GM10248 (cell line): ENCODE results near the gene STAG3.

Experiments used
- CTCF ChIA-PET: fragments of 300-600 bp; sonication (Branson Sonifier 250); formaldehyde crosslinking; extraction: SDS; loops from one replicate; lab custom pipeline; 2021; ENCODE audit warnings: antibody characterized with exemption; lab: Yijun Ruan, JAX
- POLR2A ChIA-PET: fragments of 350-650 bp; sonication (Branson Sonifier 250); formaldehyde crosslinking; extraction: SDS; loops from one replicate; lab custom pipeline; 2020; ENCODE audit warnings: antibody characterized with exemption; lab: Yijun Ruan, JAX
- DNase-seq: peaks from one replicate; pipeline ENCODE4 v3.0.0; 2012; ENCODE audit errors: extremely low spot score
- TF ChIP-seq, protein P1 (sequence below): IDR thresholded peaks from 2 replicates; pipeline ENCODE4 v1.5.1; 2012; ENCODE audit warnings: mild to moderate bottlenecking, low read depth; ENCODE audit errors: extremely low read depth, missing control alignments, control extremely low read depth

Gene STAG3

GRCh38 chr7:100159099-100159623 lies 18.6 kb upstream of the STAG3 start:
- ChIA-PET CTCF (interaction anchor here (0.9 to 2.1 kb wide), 2 partner anchors 14 to 30 kb away, joined by 4 to 9 read pairs; no protein-coding TSS in a partner anchor), POLR2A (interaction anchor here (0.7 kb wide), 1 partner anchor 58 kb away, joined by 3 read pairs; the partner anchor contains the start of gene AP4M1)
- DNase-seq: no peak
- TF ChIP-seq, protein P1, sequence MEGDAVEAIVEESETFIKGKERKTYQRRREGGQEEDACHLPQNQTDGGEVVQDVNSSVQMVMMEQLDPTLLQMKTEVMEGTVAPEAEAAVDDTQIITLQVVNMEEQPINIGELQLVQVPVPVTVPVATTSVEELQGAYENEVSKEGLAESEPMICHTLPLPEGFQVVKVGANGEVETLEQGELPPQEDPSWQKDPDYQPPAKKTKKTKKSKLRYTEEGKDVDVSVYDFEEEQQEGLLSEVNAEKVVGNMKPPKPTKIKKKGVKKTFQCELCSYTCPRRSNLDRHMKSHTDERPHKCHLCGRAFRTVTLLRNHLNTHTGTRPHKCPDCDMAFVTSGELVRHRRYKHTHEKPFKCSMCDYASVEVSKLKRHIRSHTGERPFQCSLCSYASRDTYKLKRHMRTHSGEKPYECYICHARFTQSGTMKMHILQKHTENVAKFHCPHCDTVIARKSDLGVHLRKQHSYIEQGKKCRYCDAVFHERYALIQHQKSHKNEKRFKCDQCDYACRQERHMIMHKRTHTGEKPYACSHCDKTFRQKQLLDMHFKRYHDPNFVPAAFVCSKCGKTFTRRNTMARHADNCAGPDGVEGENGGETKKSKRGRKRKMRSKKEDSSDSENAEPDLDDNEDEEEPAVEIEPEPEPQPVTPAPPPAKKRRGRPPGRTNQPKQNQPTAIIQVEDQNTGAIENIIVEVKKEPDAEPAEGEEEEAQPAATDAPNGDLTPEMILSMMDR: no peak

GRCh38 chr7:100160067-100160466 lies 17.7 kb upstream of the STAG3 start:
- DNase-seq: no peak
- ChIA-PET CTCF (interaction anchor here (2.0 to 2.1 kb wide), 2 partner anchors 27 to 29 kb away, joined by 8 to 9 read pairs; no protein-coding TSS in a partner anchor), POLR2A (no interaction called here)
- TF ChIP-seq, protein P1: no peak

- ChIA-PET CTCF (no interaction called here), POLR2A (no interaction called here)
- TF ChIP-seq, protein P1: no peak
- no peak for DNase-seq
These were observed 14.6 kb upstream of the STAG3 start for GRCh38 chr7:100163006-100163531.

DNA sequence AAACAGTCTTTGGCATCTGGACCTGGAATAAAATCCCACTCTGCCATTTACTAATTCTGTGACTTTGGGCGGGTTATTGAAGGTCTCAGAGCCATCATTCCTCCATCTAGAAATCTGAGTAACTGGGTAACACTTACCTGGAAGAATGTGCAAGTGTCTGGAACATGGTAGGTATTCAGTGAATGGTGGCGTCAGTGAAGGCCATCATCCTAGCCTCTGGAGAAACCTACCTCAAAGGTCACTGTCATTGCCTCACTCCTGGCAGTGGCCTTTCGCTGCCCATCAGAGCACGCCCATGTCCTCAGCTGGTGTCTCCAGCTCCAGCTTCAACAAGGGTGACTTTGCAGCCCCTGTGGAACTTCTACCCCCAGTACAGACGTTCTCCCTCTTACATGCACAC lies 13.8 kb upstream of the STAG3 start:
- no peak for DNase-seq
- ChIA-PET POLR2A (no interaction called here), CTCF (no interaction called here)
- TF ChIP-seq, protein P1: no peak

- DNase-seq: no peak
- CTCF ChIA-PET: interaction anchor here (1.1 to 3.3 kb wide), 6 partner anchors 9 to 51 kb away, joined by 3 to 23 read pairs (median 6); partner anchors contain the start of genes GPC2 and STAG3
- POLR2A ChIA-PET: no interaction called here
- TF ChIP-seq, protein P1: no peak
These were observed 11.3 kb upstream of the STAG3 start for GRCh38 chr7:100166317-100166940.

GRCh38 chr7:100166970-100167911 lies 10.5 kb upstream of the STAG3 start:
- no peak for DNase-seq
- ChIA-PET CTCF (interaction anchor here (1.0 to 3.3 kb wide), 7 partner anchors 10 to 51 kb away, joined by 3 to 23 read pairs (median 4); partner anchors contain the start of genes GPC2 and STAG3), POLR2A (no interaction called here)
- TF ChIP-seq, protein P1: no peak
